GM21723 (cell line): ENCODE measurements around the gene MAML2.
A peak's percentile ranks its signal among the peaks of the same experiment; 100 is the strongest.

Source experiments
- ATAC-seq: cut with Tn5 transposase; IDR thresholded peaks from one replicate; pipeline ENCODE4 v1.9.1; 2021; ENCODE audit warnings: mild to moderate bottlenecking, moderate library complexity; ENCODE audit not compliant: unreplicated experiment

MAML2 gene

GRCh38 chr11:96215826-96216225, 127.2 kb downstream of the MAML2 start:
- ATAC-seq, result no peak

- peak; percentile 76 for ATAC-seq
Measured at GRCh38 chr11:96215110-96215782, 127.7 kb downstream of the MAML2 start.

DNA sequence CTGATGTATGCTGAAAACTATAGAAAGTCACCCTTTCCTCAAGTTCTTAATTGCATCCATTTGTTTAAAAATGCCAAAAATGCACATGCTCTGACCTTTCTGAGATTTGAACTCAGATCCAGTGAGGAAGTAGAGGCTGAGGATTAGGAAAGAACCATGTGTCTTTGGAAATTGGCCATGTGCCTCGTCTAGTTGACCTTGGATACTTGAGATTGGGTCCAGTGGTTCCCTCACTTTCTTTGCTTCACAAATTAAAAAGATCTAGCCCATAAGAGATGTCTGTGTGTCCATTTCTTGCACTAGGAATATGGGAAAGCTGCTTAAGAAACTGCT, 128.3 kb downstream of the MAML2 start:
- no peak for ATAC-seq

GRCh38 chr11:96213500-96213899, 129.5 kb downstream of the MAML2 start:
- no peak for ATAC-seq

DNA sequence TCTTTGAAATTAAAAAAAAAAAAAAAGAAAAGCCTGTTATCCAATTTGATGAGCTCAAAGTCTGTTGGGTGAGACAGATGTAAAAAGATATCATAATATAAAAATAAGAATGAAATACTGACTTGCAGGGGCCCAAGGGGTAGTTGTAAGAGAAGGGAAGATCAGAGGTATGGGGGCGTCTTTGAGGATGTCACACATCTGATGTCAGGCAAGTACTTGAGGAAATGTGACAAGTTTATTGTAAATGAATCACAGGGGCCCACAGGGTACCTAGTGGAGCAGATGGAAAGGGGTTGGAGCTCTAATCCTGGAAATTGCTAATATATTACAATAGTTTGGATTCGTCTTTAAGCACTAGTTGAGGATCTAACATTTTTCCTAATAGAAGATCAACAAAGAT, 131.6 kb downstream of the MAML2 start:
- ATAC-seq, result no peak

DNA sequence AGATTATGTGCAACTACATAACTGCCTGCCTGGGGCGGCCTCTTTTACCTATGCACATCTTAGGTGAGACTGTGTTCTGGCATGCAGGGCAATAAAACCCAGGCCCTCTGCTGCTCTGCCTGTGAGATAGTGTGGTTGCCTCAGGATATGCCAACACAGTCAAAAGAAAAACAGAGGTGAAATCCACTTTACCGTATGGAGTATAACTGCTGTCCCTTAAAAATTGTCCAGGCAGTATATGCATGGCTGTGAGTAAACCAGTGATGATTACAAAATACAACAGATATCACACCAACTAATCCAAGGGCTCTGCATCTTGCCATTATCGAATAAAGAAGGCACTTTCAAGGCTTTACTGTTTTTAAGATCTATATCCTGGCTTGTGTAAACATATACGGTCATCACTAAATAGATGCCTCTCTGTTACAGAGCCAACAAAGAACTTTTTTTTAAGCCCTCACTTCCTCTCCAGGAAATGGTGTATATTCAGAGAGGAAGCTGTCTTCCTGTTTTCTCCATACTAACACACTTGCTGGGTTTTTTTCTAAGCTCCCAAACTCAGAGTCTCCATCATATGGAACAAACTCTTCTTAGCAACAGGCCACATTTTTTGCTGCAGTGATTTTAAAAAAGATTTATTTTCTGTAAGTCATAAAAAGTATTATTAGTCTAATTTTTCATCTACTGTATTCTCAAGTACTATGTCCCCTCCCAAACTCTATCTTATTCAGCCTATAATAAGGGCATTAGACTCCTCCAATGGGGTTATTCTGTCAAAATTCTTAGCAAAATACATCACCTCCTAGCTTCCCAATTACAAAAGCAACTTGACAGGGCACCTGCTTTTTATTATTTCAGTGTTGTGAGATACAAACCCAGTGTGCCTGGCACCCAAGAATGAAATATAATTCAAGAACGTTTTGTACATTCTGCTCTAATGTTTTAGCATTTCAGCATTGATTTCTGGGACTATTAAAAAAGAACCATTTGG, 135.2 kb downstream of the MAML2 start:
- no peak for ATAC-seq

DNA sequence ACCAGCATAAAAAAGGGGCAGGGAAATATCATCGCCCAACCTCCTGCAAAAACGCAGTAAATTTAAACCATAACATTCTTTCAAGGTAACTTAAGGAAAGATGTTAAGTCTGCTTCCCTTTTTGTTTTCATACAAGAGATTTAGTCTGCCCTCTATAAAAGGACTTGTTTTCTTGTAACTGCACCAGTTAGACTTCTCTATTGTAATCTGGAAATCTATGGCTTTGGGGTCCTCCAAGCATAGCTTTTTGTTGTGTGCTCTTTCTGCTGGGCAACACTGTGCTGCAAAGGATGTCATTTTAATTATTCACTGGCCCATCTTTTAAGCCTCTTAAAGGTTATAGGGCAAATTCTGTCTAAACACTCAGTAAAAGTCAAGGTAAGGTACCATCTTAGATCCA, 136.0 kb downstream of the MAML2 start:
- no peak for ATAC-seq

GRCh38 chr11:96205460-96205809, 137.6 kb downstream of the MAML2 start:
- ATAC-seq, result no peak

- ATAC-seq, result no peak
Measured at GRCh38 chr11:96204721-96205459, 138.1 kb downstream of the MAML2 start.

- ATAC-seq, result no peak
Measured at GRCh38 chr11:96204366-96204659, 138.7 kb downstream of the MAML2 start.

DNA sequence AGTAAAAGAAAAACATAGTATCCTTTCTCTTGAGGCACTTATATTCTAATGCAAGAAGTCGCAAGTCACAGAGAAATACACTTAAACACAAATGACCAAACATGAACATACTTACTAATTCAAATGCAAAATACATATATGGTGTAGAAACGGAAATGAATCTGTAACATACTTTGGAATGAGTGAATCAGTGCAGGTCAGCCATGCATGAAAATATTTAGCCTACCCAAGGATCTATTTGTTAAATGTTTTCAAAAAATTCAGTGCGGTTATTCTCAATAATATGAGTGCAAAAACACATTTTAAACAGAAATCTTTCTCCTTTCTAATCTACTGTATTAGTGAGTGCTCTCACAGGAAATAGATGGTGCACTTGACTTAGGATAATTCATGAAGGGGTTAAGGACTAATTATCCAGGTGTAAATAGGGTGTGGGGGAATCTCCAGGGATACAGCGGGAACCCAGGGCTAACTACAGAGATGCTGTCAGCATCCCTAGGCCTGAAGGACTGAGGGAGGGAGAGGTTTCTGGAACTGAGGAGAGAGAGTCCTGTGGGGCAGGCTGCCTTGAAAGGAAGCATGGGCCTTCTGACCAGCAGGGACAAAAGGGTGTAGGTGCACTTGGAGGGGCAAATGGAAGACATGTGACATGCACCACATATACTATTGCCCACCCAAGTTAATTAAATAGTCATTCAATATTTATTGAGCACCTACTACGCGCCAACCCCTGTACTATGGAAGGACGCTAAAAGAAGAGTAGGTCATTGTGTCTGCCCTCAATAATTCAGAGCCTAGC, 139.2 kb downstream of the MAML2 start:
- no peak for ATAC-seq

- no peak for ATAC-seq
Measured at GRCh38 chr11:96200243-96200642, 142.8 kb downstream of the MAML2 start.

DNA sequence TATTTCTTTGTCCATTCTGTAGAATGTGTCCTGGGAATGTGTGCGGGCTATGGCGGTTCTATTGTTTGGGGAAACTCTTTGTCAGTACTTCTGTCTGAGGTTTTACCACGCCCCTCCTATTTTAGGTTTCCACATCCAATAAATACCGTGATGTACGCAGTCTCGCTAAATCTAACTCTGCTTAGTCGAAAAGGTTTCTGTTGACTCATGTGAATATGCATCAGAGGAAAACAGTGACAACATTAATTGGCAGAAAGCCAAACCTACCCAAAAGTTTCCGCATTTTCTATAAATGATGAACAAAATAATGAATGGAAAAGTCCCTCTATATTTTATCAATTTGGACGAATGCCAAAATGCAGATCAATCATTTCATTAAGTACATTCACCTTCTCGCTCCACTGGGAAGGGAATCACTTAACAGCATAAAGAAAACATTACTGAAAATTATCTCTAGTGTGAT, 143.4 kb downstream of the MAML2 start:
- ATAC-seq, result no peak

GRCh38 chr11:96197801-96198701, 144.9 kb downstream of the MAML2 start:
- peak; percentile 80 for ATAC-seq

- no peak for ATAC-seq
Measured at GRCh38 chr11:96197103-96197502, 145.9 kb downstream of the MAML2 start.

GRCh38 chr11:96196181-96196662, 146.8 kb downstream of the MAML2 start:
- no peak for ATAC-seq

DNA sequence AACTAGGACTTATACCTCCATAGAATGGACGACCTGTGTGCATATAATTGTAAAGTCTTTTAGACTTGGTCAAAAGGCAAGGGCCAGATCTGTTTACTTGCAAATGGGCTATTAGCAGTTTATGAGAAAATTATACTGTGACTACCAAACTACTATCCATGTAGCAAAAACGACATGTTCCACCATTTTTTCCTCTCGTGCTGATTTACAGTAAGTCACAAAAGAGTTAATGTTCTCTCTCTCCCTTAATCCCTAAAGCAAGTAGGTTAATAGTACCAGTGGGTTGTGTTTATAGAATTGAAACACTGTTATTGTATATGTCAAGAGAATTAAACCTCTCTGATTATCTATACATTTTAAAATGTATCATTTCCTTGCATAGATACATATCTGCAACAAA, 147.3 kb downstream of the MAML2 start:
- no peak for ATAC-seq

DNA sequence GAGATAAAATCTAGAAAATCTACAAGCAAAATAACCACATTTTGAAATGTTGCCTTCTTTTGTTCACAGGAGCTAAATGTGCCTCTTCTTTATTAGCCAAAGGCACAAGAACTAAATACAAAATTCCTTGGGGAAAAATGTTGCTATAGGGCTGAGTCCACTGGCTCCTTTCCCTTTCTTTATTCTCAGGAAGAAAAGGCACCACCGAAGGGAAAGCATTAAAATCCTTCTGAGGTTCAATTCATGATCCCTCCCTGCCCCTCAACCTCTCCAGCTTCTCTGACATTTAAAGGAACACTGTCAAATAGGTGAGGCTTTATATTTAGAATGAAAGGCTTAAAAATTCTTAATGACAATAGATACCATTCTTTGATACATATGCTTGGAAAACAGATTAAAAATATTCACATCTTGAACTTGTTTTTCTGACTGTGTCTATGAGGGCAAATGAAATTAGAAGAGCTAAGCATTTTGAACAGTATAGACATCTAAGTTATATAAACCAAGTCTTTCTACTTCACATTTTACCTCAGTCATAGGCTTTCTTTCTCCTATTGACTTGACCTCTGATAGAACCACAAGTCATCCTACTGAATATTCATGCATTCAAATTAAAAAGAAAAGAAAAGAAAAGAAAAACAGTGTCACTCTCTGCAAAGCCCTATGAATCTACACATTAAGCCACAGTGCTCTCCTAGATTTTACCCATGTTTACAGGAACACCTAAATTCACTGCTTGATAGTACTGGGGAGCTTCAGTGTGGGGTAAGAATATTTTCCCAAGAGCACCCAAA, 148.2 kb downstream of the MAML2 start:
- no peak for ATAC-seq
